Skeletal muscle tissue (tissue), 4 donors: Measurements from ENCODE around the gene TTC28. TPM values are rescaled to one million over a fixed set of nuclear protein-coding genes. Genes with fewer than 3 reads are reported as not detected.

Experiments used
- H3K27ac ChIP-seq: one replicate; pipeline ENCODE4 v1.7.0; 2013; ENCODE audit warnings: mild to moderate bottlenecking, low read depth, low read length, inconsistent platforms
- H3K27me3 ChIP-seq, 3 donors: one replicate each; pipeline ENCODE4 v1.7.0; 2013; ENCODE audit warnings: low read length in 3 of 3; ENCODE audit not compliant: control insufficient read depth in 3 of 3, insufficient read depth in 3 of 3
- H3K36me3 ChIP-seq, 3 donors: one replicate each; pipeline ENCODE4 v1.7.0; 2013; ENCODE audit warnings: low read length in 3 of 3; ENCODE audit not compliant: control insufficient read depth in 3 of 3, insufficient read depth in 3 of 3
- H3K4me1 ChIP-seq, 3 donors: one replicate each; pipeline ENCODE4 v1.7.0; 2013; ENCODE audit warnings: low read length in 3 of 3, mild to moderate bottlenecking in 3 of 3; ENCODE audit not compliant: control insufficient read depth in 3 of 3, insufficient read depth in 3 of 3
- H3K4me3 ChIP-seq, 3 donors: one replicate each; pipeline ENCODE4 v1.7.0; 2013; ENCODE audit warnings: low read length in 3 of 3
- H3K9ac ChIP-seq, 3 donors: one replicate each; pipeline ENCODE4 v1.7.0; 2013; ENCODE audit warnings: low read length in 3 of 3, mild to moderate bottlenecking in 3 of 3, moderate library complexity in 2 of 3, low read depth in 1 of 3
- H3K9me3 ChIP-seq, 3 donors: one replicate each; pipeline ENCODE4 v1.7.0; 2013; ENCODE audit warnings: low read length in 3 of 3; ENCODE audit not compliant: control insufficient read depth in 3 of 3
- total RNA-seq: library from RNA; depleted of rRNA; stranded (reverse); fragments of >200 nt; gene quantifications from one replicate; pipeline ENCODE4 v1.2.3, GENCODE V29; 2014
- donor health status: Osteomylitis.

The TTC28 gene
- total RNA-seq, 1 donor from 2014 or later: 27.1 TPM

- no peak overlapping the region for H3K27ac ChIP-seq
- peaks cover 0 to 4% (median 0%) of the 10 kb centered on the region in 3 donors for H3K9me3 ChIP-seq
Observed at GRCh38 chr22:27972732-27973698, 706.6 kb downstream of the TTC28 start.

DNA sequence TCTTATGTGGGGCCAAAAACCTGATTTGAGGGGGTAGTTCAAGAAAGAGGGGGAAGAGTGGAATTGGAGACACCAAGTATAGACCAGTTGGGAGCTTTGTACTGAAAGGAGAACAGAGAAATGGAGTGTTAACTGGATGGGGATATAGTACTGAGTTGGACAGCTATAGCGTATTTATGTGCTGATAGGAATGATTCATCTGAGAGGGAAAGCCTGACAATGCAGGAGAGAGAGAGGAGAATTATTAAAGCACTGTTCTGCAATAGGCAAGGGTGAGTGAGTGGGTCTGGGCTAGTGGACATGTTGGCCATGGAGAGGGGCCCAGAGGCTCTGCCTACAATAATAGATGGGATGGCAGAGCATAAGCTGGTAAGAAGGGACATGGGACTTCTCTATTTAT, 707.7 kb downstream of the TTC28 start:
- H3K27me3 ChIP-seq: no peaks in the 10 kb centered on the region
- no peaks in the 10 kb centered on the region for H3K36me3 ChIP-seq
- no peak overlapping the region for H3K9ac ChIP-seq
- H3K4me1 ChIP-seq: no peaks in the 10 kb centered on the region
- peaks cover 0 to 4% (median 0%) of the 10 kb centered on the region in 3 donors for H3K9me3 ChIP-seq
- H3K27ac ChIP-seq: no peak overlapping the region
- H3K4me3 ChIP-seq: no peak overlapping the region

More at GRCh38 chr22:27972732-27973698, 706.6 kb downstream of the TTC28 start:
- Histone ChIP-seq H3K36me3 (peaks cover 0 to under 1% (median 0%) of the 10 kb centered on the region in 3 donors), H3K27me3 (no peaks in the 10 kb centered on the region), H3K4me3 (no peak overlapping the region), H3K4me1 (no peaks in the 10 kb centered on the region), H3K9ac (no peak overlapping the region)

GRCh38 chr22:27970596-27971220, 708.9 kb downstream of the TTC28 start:
- no peak overlapping the region for H3K27ac ChIP-seq
- H3K27me3 ChIP-seq: no peaks in the 10 kb centered on the region
- peaks cover 0 to 4% (median 0%) of the 10 kb centered on the region in 3 donors for H3K9me3 ChIP-seq
- no peak overlapping the region for H3K4me3 ChIP-seq
- H3K4me1 ChIP-seq: no peaks in the 10 kb centered on the region
- H3K9ac ChIP-seq: no peak overlapping the region
- H3K36me3 ChIP-seq: no peaks in the 10 kb centered on the region

- Histone ChIP-seq H3K27ac (no peak overlapping the region), H3K36me3 (no peaks in the 10 kb centered on the region), H3K4me3 (no peak overlapping the region), H3K4me1 (peaks cover 6 to 8% (median 7%) of the 10 kb centered on the region in 3 donors), H3K27me3 (no peaks in the 10 kb centered on the region), H3K9me3 (peaks cover 0 to 4% (median 0%) of the 10 kb centered on the region in 3 donors), H3K9ac (no peak overlapping the region)
Observed at GRCh38 chr22:27966168-27967064, 713.2 kb downstream of the TTC28 start.

GRCh38 chr22:27962268-27963044, 717.2 kb downstream of the TTC28 start:
- Histone ChIP-seq H3K9me3 (no peaks in the 10 kb centered on the region), H3K27me3 (no peaks in the 10 kb centered on the region), H3K4me1 (peaks cover 15 to 18% (median 17%) of the 10 kb centered on the region in 3 donors), H3K36me3 (no peaks in the 10 kb centered on the region), H3K4me3 (no peak overlapping the region), H3K9ac (no peak overlapping the region), H3K27ac (peak overlapping the region; percentile 70)

DNA sequence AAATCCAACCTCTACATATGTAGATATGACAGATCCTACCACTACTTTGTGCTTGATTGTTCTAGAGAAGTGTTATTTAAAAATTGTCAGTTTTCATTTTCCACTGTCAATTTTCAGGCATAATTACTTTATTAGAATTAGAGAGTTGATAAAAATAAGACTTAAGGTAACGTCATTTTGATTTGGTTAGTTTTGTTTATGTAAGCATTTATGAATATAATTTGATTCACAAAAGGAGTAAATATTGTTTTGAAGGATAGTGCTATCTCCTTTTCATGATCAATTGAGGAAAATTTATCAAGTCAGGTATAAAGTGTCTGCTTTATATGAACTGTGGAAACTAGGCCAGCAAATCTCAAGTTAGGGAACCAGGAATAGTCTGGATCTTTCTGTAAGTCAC, 718.0 kb downstream of the TTC28 start:
- Histone ChIP-seq H3K4me3 (no peak overlapping the region), H3K4me1 (peaks cover 15 to 18% (median 17%) of the 10 kb centered on the region in 3 donors), H3K27me3 (no peaks in the 10 kb centered on the region), H3K9me3 (no peaks in the 10 kb centered on the region), H3K36me3 (no peaks in the 10 kb centered on the region), H3K27ac (peak overlapping the region; percentile 70), H3K9ac (no peak overlapping the region)

DNA sequence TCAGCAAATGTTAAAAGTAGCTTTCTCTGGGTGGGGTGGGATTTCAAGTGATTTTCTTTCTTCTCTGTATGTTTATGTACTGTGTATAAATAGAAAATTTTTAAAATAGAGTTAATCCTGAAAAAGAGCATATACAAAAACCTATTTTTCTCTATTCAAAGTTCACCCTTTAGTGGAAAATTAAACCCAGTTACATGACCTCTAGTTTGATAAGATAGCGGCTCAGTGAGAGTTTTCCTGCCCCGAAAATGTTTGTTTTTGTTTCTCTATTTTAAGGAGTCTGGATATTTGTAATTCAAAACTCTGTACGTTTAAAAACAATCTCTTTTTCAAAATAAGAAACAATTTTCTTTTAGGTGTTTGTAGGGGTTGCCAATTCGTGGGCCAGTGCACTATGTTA, 718.5 kb downstream of the TTC28 start:
- Histone ChIP-seq H3K4me3 (no peak overlapping the region), H3K27me3 (no peaks in the 10 kb centered on the region), H3K36me3 (no peaks in the 10 kb centered on the region), H3K27ac (no peak overlapping the region), H3K4me1 (peaks cover 15 to 18% (median 17%) of the 10 kb centered on the region in 3 donors), H3K9ac (no peak overlapping the region), H3K9me3 (no peaks in the 10 kb centered on the region)

GRCh38 chr22:27959335-27960090, 720.1 kb downstream of the TTC28 start:
- Histone ChIP-seq H3K9me3 (no peaks in the 10 kb centered on the region), H3K4me3 (no peak overlapping the region), H3K27me3 (no peaks in the 10 kb centered on the region), H3K27ac (peak overlapping the region; percentile 57), H3K9ac (peak overlapping the region in 1 of 3 donors; percentile 51), H3K36me3 (no peaks in the 10 kb centered on the region), H3K4me1 (peaks cover 15 to 18% (median 17%) of the 10 kb centered on the region in 3 donors)
